Bone marrow (tissue), 2 donors: ENCODE results near the gene C14orf180.
"Not testable (repeated sequence)": the region's sequence is repeated elsewhere in the genome, so short reads cannot be mapped to it uniquely, and the experiment has no call there.

ENCODE experiments used
- DNase-seq, 2 donors: peaks; one replicate each; lab custom pipeline; 2025; lab: John Stamatoyannopoulos, UW

The C14orf180 gene

DNA sequence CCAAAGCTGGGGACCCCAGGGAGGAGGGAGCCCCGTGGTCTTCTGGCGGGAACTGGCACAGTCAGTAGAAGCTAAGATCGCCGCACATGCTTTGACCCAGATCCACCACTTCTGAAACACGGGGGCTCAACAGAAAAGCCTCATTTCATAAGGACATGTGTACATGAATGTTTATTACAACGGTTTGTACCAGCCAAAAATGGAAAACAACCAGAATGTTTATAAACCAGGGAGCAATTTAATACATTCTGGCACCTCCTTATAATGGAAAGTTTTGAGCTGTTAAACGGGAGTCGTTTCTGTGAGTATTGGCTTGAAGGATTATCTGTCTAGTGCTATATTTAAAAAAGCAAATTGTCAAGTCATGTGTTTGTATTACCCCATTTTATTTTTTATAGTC lies 32.3 kb downstream of the C14orf180 start:
- DNase-seq, result no peak

DNA sequence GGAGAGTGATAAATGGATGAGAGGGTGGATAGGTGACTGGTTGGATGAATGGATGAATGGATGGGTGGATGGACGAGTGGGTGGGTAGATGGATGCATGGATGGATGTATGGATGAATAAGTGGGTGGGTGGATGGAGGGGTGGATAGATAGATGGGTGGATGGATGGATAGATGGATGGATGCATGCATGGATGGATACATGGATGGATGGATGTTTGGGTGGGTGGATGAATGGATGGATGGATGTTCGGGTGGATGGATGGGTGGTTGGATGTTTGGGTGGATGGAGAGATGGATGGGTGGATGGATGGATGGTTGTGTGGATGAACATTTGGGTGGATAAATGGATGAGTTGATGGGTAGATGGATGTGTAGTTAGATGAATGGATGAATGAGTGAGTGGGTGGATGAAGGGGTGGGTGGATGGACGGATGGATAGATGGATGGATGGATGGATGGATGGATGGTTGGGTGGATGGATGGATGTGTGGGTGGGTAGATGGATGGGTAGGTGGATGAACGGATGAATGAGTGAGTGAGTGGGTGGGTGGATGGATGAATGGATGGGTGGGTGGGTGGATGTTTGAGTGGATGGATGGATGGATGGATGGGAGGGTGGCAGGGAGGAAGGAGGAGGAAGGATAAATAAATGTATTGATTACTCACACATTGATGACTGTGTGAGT lies 34.7 kb downstream of the C14orf180 start:
- DNase-seq, result no peak

DNA sequence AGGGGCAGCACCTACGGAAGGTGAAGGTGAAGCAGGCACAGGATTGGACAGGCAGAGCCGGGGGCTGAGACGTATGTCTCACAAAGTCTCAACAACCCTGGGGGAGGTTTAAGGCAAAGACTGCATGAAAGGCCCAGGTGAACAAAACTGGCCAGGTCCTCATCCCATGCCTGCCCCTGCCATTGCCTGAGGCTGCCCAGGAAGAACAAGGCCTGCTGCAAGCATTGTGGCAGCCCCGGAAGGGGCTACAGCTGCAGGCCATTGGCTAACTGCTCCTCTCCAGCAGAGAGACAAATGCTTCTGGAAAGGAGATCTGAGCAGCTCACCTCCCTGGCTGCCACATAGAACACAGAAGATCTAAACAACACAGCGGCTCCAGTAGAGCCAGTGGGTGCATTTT lies 45.4 kb downstream of the C14orf180 start:
- no peak for DNase-seq

- no peak for DNase-seq
Measured at GRCh38 chr14:104632781-104633180, 53.2 kb downstream of the C14orf180 start.

DNA sequence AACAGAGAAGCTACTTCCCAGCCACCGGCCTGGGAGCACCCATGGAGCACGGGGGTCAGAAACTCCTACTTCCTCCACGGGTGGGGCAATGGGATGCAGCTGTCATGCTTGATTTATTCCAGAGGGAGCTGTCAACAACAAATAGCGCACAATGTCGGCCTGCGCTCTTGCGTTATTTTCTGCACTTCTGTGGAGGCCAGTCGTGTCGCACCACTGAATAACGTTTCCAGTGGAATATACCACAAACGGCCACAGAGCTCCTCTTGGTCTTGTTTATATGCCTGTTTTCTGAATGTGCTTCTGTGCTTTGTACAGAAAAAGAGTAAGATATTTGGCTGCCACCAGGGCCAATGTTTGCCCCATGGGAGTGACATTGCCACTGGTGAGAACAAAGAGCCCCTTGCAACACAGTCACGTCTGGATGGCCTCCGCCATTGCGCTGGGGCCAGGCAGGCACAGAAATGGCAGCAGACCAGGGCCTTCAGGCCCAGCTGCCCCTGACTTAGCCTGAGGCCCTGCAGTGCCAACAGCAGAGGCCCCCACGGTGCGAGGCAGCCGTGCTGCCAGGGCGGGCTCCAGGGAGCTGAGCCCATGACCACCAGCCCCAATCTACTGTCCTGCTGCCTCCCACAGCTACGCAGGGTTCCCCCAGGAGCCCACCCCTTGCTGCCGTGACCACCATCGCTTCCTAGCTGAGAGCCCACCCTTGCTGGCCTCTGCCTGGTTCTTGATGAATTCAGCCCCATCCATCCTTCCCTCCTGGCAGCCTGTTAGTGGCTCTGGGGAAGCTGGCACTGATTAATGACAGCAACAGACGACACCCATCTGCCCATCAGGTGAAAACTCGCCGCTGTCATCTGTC lies 53.9 kb downstream of the C14orf180 start:
- DNase-seq, result no peak

- no peak for DNase-seq
Measured at GRCh38 chr14:104634138-104634760, 54.7 kb downstream of the C14orf180 start.

DNA sequence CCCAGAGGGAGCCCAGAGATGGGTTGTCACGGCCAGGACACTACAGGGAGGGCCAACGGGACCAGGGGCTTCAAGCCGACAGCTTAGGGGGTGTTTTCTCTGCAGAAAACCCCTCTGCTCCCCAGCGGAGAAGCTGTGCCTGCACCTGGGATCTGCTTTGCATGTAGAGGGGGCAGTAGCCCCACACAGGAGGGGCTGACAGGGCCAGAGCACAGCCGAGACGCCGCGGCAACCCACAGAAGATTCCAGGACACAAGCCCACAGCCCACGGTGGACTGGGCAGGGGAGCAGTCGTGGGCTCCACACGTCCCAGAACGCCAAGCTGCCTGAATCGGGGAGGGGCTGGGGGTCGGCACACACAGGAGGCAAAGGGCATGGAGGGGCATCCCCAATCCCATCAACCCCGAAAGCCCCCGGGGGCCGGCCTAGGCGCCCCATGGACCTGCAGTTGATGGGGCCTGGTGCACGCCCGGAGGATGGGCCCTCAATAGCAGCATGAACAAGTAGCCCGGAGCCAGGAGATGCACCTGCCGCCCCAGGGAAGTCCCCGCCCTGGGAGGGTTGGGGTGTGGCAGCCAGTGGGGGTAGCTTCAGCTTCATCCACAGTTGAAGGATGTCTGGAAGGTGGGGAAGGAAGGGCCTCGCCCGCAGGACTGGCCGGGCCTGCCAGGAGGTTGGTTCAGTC lies 55.5 kb downstream of the C14orf180 start:
- DNase-seq, result no peak

- no peak for DNase-seq
Measured at GRCh38 chr14:104635717-104636116, 56.2 kb downstream of the C14orf180 start.

DNA sequence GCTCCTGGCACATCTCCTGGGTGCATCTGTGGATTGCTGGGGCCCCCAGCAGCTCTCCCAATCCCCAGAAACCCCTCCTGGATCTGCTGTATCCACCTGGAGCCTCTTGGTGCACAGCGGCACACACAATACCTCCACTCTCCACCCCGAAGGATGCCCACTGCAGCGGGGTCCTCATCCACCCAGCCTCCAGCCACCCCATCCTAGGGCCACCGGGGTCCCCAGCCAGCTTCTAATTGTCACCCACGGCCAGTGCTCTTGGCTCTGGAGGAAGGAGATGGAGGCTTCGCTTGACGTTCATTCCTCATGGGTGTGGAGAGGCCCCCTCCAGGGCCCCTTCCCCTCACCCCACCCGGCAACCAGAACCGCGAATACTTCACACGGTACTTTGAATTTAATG lies 56.6 kb downstream of the C14orf180 start:
- no peak for DNase-seq

DNA sequence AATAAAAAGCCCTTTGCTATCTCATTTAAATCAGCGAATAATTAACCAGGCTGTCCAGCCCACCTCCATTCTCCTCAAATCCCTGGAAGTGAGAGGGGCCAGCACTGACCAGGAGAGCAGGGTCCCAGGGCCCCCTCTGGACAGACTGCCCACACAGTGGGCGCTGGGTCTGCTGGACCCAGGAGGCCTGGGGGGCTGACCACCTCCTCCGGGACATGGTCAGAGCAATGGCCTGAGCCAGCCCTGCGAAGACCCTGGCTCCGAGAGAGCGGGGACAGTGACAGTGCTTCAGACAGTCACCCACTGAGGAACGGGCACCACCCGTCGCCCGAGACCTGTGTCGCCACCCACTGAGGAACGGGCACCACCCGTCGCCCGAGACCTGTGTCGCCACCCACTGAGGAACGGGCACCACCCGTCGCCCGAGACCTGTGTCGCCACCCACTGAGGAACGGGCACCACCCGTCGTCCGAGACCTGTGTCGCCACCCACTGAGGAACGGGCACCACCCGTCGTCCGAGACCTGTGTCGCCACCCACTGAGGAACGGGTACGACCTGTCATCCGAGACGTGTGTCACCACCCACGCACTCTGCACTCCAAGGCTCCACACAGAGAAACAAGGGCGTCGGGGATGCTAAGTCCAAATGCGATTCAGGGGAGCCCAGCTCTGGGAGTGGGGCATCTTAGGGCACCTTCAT lies 57.4 kb downstream of the C14orf180 start:
- DNase-seq, result not testable (repeated sequence)

- DNase-seq, result no peak
Measured at GRCh38 chr14:104637546-104638003, 58.0 kb downstream of the C14orf180 start.

GRCh38 chr14:104638190-104638589 lies 58.6 kb downstream of the C14orf180 start:
- no peak for DNase-seq

DNA sequence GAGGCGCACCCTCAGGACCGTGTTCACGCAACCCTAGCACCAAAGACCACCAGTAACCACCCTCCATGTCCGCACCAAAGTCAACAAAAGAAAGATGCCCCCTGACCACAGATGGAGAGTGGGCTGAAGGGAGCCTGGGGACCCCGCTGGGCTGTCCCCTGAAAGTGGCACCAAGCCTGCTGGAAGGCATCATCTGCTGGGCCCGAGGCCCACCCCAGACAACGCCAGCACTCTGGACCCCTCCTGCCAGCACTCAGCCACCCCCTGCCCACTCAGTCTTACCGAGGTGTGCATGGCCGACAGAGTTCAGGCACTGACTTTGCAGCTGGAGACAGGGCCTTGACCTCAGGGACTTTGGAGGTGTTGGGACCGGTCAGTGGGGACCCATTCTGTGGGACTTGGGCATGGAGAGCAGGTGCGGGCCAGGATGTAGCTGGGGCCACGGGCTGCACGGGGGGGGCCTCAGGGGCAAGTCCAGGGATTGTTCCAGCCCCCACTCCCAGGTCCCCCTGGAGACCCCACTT lies 59.4 kb downstream of the C14orf180 start:
- no peak for DNase-seq

DNA sequence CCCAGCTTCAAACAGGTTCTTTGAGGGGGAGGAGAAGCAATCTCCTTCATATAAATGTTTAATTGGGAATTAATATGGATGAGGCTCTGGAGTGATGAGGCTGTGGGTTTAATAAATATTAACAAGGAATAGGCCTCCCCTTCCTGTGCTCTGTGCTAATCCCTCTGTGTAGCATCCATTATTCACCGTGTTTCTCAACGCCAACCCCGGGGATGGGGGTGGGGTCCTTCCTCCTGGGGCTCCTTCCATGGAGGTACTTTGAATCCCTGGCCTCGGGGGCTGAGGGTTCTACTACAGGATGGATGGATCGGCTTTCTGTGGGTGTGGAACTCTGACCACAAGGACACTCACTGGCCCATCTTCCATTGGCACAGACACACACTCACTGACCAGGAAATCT lies 59.9 kb downstream of the C14orf180 start:
- DNase-seq, result no peak
